IMR-90 (cell line): Measurements from ENCODE around the gene FGF12. TPM values are rescaled to one million over a fixed set of nuclear protein-coding genes. Genes with fewer than 3 reads are reported as not detected.

Experiments used
- ATAC-seq: fragments of 200-7000 bp; cut with Tn5 transposase; 2 replicates; pipeline ENCODE4 v1.9.1; 2020; ENCODE audit warnings: low read depth, mild to moderate bottlenecking, moderate library complexity
- BruUV-seq: library from RNA; stranded (reverse); fragments of 400-500 nt; replicated peaks from 2 replicates; lab custom pipeline; 2021; lab: Mats Ljungman, UMichigan
- CTCF ChIA-PET: fragments of 300-600 bp; formaldehyde crosslinking; extraction: SDS; loops from one replicate; lab custom pipeline; 2021; ENCODE audit warnings: antibody characterized with exemption; lab: Yijun Ruan, JAX
- POLR2A ChIA-PET: fragments of 300-600 bp; sonication (Branson Sonifier 250); formaldehyde crosslinking; loops from one replicate; lab custom pipeline; 2022; ENCODE audit warnings: antibody characterized with exemption; ENCODE audit not compliant: unreplicated experiment; lab: Charles Lee
- DNase-seq: peaks from one replicate; pipeline ENCODE4 v3.0.0; 2013
- H2AFZ ChIP-seq: replicated peaks from 2 replicates; pipeline ENCODE3; 2013; ENCODE audit warnings: low read length, mild to moderate bottlenecking; ENCODE audit not compliant: poor library complexity
- H2AK5ac ChIP-seq: 2 replicates; pipeline ENCODE4 v1.6.1; 2013; ENCODE audit warnings: low read depth, low read length, inconsistent platforms
- H2AK9ac ChIP-seq: replicated peaks from 2 replicates; pipeline ENCODE3; 2013; ENCODE audit warnings: mild to moderate bottlenecking, low read depth, low read length, moderate library complexity; ENCODE audit not compliant: poor library complexity
- H2BK120ac ChIP-seq: 2 replicates; pipeline ENCODE4 v1.6.1; 2013; ENCODE audit warnings: low read depth, low read length, inconsistent platforms
- H2BK15ac ChIP-seq: 3 replicates; pipeline ENCODE4 v1.6.1; 2013; ENCODE audit warnings: low read depth, low read length, inconsistent platforms
- H2BK20ac ChIP-seq: 2 replicates; pipeline ENCODE4 v1.6.1; 2013; ENCODE audit warnings: low read depth, mild to moderate bottlenecking, inconsistent platforms, low read length, moderate library complexity
- H2BK5ac ChIP-seq: 2 replicates; pipeline ENCODE4 v1.6.1; 2013; ENCODE audit warnings: mild to moderate bottlenecking, low read depth, low read length, inconsistent platforms; ENCODE audit not compliant: poor library complexity, severe bottlenecking
- H3K14ac ChIP-seq: replicated peaks from 2 replicates; pipeline ENCODE4 v1.6.1; 2013; ENCODE audit warnings: low read depth, low read length, inconsistent platforms
- H3K18ac ChIP-seq: 2 replicates; pipeline ENCODE4 v1.6.1; 2013; ENCODE audit warnings: low read depth, low read length, control low read depth
- H3K23ac ChIP-seq: 2 replicates; pipeline ENCODE4 v1.6.1; 2013; ENCODE audit warnings: low read depth, low read length, inconsistent platforms
- H3K27ac ChIP-seq: 2 replicates; pipeline ENCODE4 v1.5.1; 2013; ENCODE audit warnings: mild to moderate bottlenecking, control low read depth, low read length; ENCODE audit not compliant: insufficient read depth
- H3K27me3 ChIP-seq: 2 replicates; pipeline ENCODE4 v1.6.1; 2013; ENCODE audit warnings: low read length; ENCODE audit not compliant: control insufficient read depth, insufficient read depth
- H3K36me3 ChIP-seq: 2 replicates; pipeline ENCODE4 v1.6.1; 2013; ENCODE audit warnings: low read length, mixed read lengths; ENCODE audit not compliant: control insufficient read depth, insufficient read depth
- H3K4ac ChIP-seq: 2 replicates; pipeline ENCODE4 v1.6.1; 2013; ENCODE audit warnings: low read depth, low read length, inconsistent platforms
- H3K4me1 ChIP-seq: 2 replicates; pipeline ENCODE4 v1.6.1; 2013; ENCODE audit warnings: low read length, mixed read lengths; ENCODE audit not compliant: control insufficient read depth, insufficient read depth
- H3K4me2 ChIP-seq: 2 replicates; pipeline ENCODE4 v1.6.1; 2013; ENCODE audit warnings: low read depth, mild to moderate bottlenecking, control low read depth, low read length, moderate library complexity
- H3K4me3 ChIP-seq: 2 replicates; pipeline ENCODE4 v1.5.1; 2013; ENCODE audit warnings: low read depth, mild to moderate bottlenecking, control low read depth, low read length, moderate library complexity; ENCODE audit not compliant: insufficient read depth
- H3K56ac ChIP-seq: 2 replicates; pipeline ENCODE4 v1.6.1; 2013; ENCODE audit warnings: low read length, inconsistent platforms; ENCODE audit not compliant: insufficient read depth; ENCODE audit errors: extremely low read depth
- H3K79me1 ChIP-seq, 2 experiments: 2 replicates each; pipeline ENCODE4 v1.6.1; 2013; ENCODE audit warnings: low read length in 2 of 2, inconsistent platforms in 1 of 2, low read depth in 1 of 2
- H3K9ac ChIP-seq: 2 replicates; pipeline ENCODE4 v1.6.1; 2013; ENCODE audit warnings: low read depth, low read length, control low read depth
- H3K9me1 ChIP-seq: 2 replicates; pipeline ENCODE4 v1.6.1; 2013; ENCODE audit warnings: low read length, inconsistent platforms; ENCODE audit not compliant: insufficient read depth
- H3K9me3 ChIP-seq: 2 replicates; pipeline ENCODE4 v1.6.1; 2013; ENCODE audit warnings: low read length; ENCODE audit not compliant: control insufficient read depth, insufficient read depth
- H4K20me1 ChIP-seq: 2 replicates; pipeline ENCODE4 v1.6.1; 2013; ENCODE audit warnings: low read length, inconsistent platforms; ENCODE audit not compliant: insufficient read depth
- H4K5ac ChIP-seq: 2 replicates; pipeline ENCODE4 v1.6.1; 2013; ENCODE audit warnings: mild to moderate bottlenecking, low read depth, low read length, control low read depth
- H4K8ac ChIP-seq, 2 experiments: 2 replicates each; pipeline ENCODE4 v1.6.1; 2013; ENCODE audit warnings: low read depth in 2 of 2, low read length in 2 of 2, control low read depth in 1 of 2, inconsistent platforms in 1 of 2
- H4K91ac ChIP-seq: 2 replicates; pipeline ENCODE4 v1.6.1; 2013; ENCODE audit warnings: low read depth, low read length, inconsistent platforms; ENCODE audit not compliant: insufficient read depth
- MAFK ChIP-seq: IDR thresholded peaks from 2 replicates; pipeline ENCODE4 v1.6.1; 2012; ENCODE audit warnings: low read depth, low read length, improper control_type of control experiment
- MAZ ChIP-seq: IDR thresholded peaks from 2 replicates; pipeline ENCODE4 v1.6.1; 2012; ENCODE audit warnings: low read depth, mild to moderate bottlenecking, low read length, improper control_type of control experiment, moderate library complexity, borderline replicate concordance
- RFX5 ChIP-seq: IDR thresholded peaks from 2 replicates; pipeline ENCODE4 v1.8.0; 2012; ENCODE audit warnings: low read depth, mild to moderate bottlenecking, low read length, moderate library complexity
- WGBS, 2 experiments: methylation state at CpG; one replicate each; pipeline versions ENCODE4 v1.1.5 to v1.1.7; 2013; ENCODE audit warnings: missing lambda C conversion rate in 2 of 2; ENCODE audit not compliant: insufficient read length in 1 of 2; ENCODE audit errors: extremely low coverage in 2 of 2; 5-methylcytosine and 5-hydroxymethylcytosine counted together
- dilution Hi-C: fragments of 300-500 bp; cut with HindIII; formaldehyde crosslinking; loops from one replicate; pipeline ENCODE4 v1.14.3; 2018; ENCODE audit warnings: low sequenced_read_pairs; ENCODE audit not compliant: unreplicated experiment
- in situ Hi-C: fragments of 300-500 bp; cut with MboI; formaldehyde crosslinking; loops from 3 replicates; pipeline ENCODE4 v1.14.3; 2019; ENCODE audit warnings: low sequenced_read_pairs, inconsistent platforms, mixed read lengths
- intact Hi-C: fragments of 100-400 bp; cut with micrococcal nuclease; formaldehyde crosslinking; loops from 2 replicates; pipeline ENCODE4 v1.10.0; 2022
- polyA plus RNA-seq, 3 experiments: library from polyadenylated mRNA; depleted of rRNA; stranded (reverse); fragments of >200 nt; gene quantifications; 2 replicates each; pipeline ENCODE4 v1.2.3, GENCODE V29; 2012; ENCODE audit warnings: low replicate concordance in 1 of 3
- total RNA-seq: library from RNA; depleted of rRNA; stranded (reverse); fragments of >200 nt; gene quantifications from 2 replicates; pipeline ENCODE4 v1.2.3, GENCODE V29; 2012

FGF12 gene
- total and polyA plus RNA-seq, 2 of the 4 experiments (the other 2 are of a cell fraction) = not detected

DNA sequence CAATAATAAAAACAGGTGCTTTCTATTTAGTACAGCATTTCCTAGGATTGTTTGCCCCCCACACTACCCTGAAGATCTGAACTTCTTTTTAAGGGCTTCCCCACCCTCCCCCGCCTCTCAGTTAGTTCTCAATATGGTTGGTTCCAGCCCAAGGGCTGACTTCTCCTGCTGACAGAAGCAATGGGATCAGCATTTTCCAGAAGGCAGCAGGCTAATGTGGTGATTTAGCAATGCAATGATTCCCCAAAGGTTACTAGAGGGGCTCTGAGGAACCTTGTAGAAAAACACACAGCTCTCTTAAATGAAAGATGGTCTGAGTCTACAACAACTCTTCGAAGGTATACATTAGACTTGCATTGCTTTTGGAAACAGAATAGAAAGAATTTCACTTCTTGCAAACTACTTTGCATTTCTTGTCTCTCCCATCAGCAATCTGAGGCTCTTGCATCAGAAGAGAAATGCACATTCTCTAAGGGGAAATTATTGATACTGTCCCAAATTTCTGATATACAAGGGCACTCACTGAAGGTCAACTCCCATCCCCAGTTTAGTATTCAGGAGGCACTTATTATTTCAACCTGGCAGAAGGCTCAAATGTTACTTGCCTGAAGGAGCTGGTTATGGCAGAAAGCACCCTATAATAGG lies 30.3 kb downstream of the FGF12 start:
- WGBS, 2 experiments = no CpG with 5 or more reads among the region's 2 CpGs

More for the DNA sequence above, 30.3 kb downstream of the FGF12 start:
- no peak for DNase-seq
- no peak overlapping the region for H4K8ac ChIP-seq
- dilution Hi-C loops = no loop called here
- BruUV-seq = no TSS peak
- H4K20me1 ChIP-seq = no peaks in the 10 kb centered on the region
- in situ Hi-C loops = no loop called here
- no peaks in the 10 kb centered on the region for H3K36me3 ChIP-seq
- H3K79me1 ChIP-seq = no peaks in the 10 kb centered on the region
- no peaks in the 10 kb centered on the region for H3K27me3 ChIP-seq
- POLR2A ChIA-PET = no interaction called here
- no peak overlapping the region for H2BK5ac ChIP-seq
- H2AFZ ChIP-seq = no peak overlapping the region
- H2BK15ac ChIP-seq = no peak overlapping the region
- H3K56ac ChIP-seq = no peak overlapping the region
- no peak overlapping the region for H2BK20ac ChIP-seq
- no peak overlapping the region for H3K9ac ChIP-seq
- no peak overlapping the region for H3K14ac ChIP-seq
- no peaks in the 10 kb centered on the region for H3K4me1 ChIP-seq
- no peaks in the 10 kb centered on the region for H3K9me1 ChIP-seq
- H3K9me3 ChIP-seq = peaks cover 3% of the 10 kb centered on the region; the same call in 1 of the 2 replicates
- ATAC-seq = no peak
- CTCF ChIA-PET = no interaction called here
- no peak overlapping the region for H2BK120ac ChIP-seq
- no peak overlapping the region for H4K5ac ChIP-seq
- H2AK9ac ChIP-seq = no peak overlapping the region
- no peak overlapping the region for H3K18ac ChIP-seq
- no peak overlapping the region for H3K23ac ChIP-seq
- no peak overlapping the region for H4K91ac ChIP-seq
- H3K4me3 ChIP-seq = no peak overlapping the region
- H3K4me2 ChIP-seq = no peak overlapping the region
- no peak for TF ChIP-seq RFX5
- no peak for TF ChIP-seq MAZ
- no peak for TF ChIP-seq MAFK
- no peak overlapping the region for H3K27ac ChIP-seq
- no peak overlapping the region for H3K4ac ChIP-seq
- intact Hi-C loops = no loop called here
- H2AK5ac ChIP-seq = no peak overlapping the region
